Sciatic nerve (tissue), 2 donors: ENCODE data around the gene DUSP22. TPM values are rescaled to one million over a fixed set of nuclear protein-coding genes. Genes with fewer than 3 reads are reported as not detected.

ENCODE experiments used
- ATAC-seq: fragments of 200-7000 bp; cut with Tn5 transposase; one replicate; pipeline ENCODE4 v1.9.1; 2020; ENCODE audit warnings: mild to moderate bottlenecking, moderate library complexity
- DNase-seq: peaks from one replicate; pipeline ENCODE4 v3.0.0-alpha.2; 2020; ENCODE audit warnings: low spot score
- intact Hi-C: fragments of 100-400 bp; cut with DNase I; formaldehyde crosslinking; loops from one replicate; pipeline ENCODE4 v1.14.2; 2022
- total RNA-seq: library from RNA; stranded (reverse); fragmentation: NEBNext Ultra II Directional; extraction: Animal tissue kit (Norgen Biotek cat#: 25700); gene quantifications from one replicate; pipeline ENCODE4 v1.2.1, GENCODE V29; 2021
- donor health status: DM: no; HTN: no; CAD: no.
- donor health status: DM: no; HTN: no; CAD: no.

DUSP22 gene
- total RNA-seq, 1 donor from 2014 or later = 62.2 TPM

GRCh38 chr6:354631-355280 is 62.5 kb downstream of the DUSP22 start:
- DNase-seq (peak; percentile 60), ATAC-seq (no peak)
- intact Hi-C loops = no loop called here

- ATAC-seq = no peak
- peak; percentile 57 for DNase-seq
- intact Hi-C loops = no loop called here
These were observed 63.3 kb downstream of the DUSP22 start for GRCh38 chr6:355373-356208.

- intact Hi-C loops = no loop called here
- DNase-seq (peak; percentile 72), ATAC-seq (no peak)
These were observed 64.6 kb downstream of the DUSP22 start for GRCh38 chr6:356828-357251.

GRCh38 chr6:357261-357790 is 65.0 kb downstream of the DUSP22 start:
- DNase-seq (no peak), ATAC-seq (no peak)
- intact Hi-C loops = no loop called here

- DNase-seq = no peak
- intact Hi-C loops = no loop called here
- no peak for ATAC-seq
These were observed 65.6 kb downstream of the DUSP22 start for GRCh38 chr6:357791-358341.

GRCh38 chr6:358432-358831 is 66.1 kb downstream of the DUSP22 start:
- DNase-seq = no peak
- peak; percentile 9 for ATAC-seq
- intact Hi-C loops = no loop called here

GRCh38 chr6:358847-359246 is 66.6 kb downstream of the DUSP22 start:
- ATAC-seq (no peak), DNase-seq (no peak)
- intact Hi-C loops = no loop called here

- DNase-seq (peak; percentile 66), ATAC-seq (no peak)
- intact Hi-C loops = no loop called here
These were observed 67.2 kb downstream of the DUSP22 start for GRCh38 chr6:359261-360035.

- no peak for DNase-seq
- ATAC-seq = no peak
- intact Hi-C loops = no loop called here
These were observed 68.1 kb downstream of the DUSP22 start for GRCh38 chr6:360349-360748.

GRCh38 chr6:360764-361373 is 68.6 kb downstream of the DUSP22 start:
- ATAC-seq (no peak), DNase-seq (no peak)
- intact Hi-C loops = no loop called here

- ATAC-seq = no peak
- no peak for DNase-seq
- intact Hi-C loops = no loop called here
These were observed 69.3 kb downstream of the DUSP22 start for GRCh38 chr6:361411-362132.

GRCh38 chr6:362231-362923 is 70.1 kb downstream of the DUSP22 start:
- DNase-seq = no peak
- intact Hi-C loops = no loop called here
- ATAC-seq = no peak

- no peak for DNase-seq
- intact Hi-C loops = no loop called here
- no peak for ATAC-seq
These were observed 70.6 kb downstream of the DUSP22 start for GRCh38 chr6:362924-363249.

GRCh38 chr6:363291-363690 is 71.0 kb downstream of the DUSP22 start:
- no peak for ATAC-seq
- no peak for DNase-seq
- intact Hi-C loops = no loop called here

GRCh38 chr6:363909-364308 is 71.6 kb downstream of the DUSP22 start:
- intact Hi-C loops = no loop called here
- DNase-seq (no peak), ATAC-seq (no peak)

GRCh38 chr6:364609-365540 is 72.6 kb downstream of the DUSP22 start:
- intact Hi-C loops = no loop called here
- no peak for DNase-seq
- ATAC-seq = peak; percentile 30

- ATAC-seq = no peak
- no peak for DNase-seq
- intact Hi-C loops = no loop called here
These were observed 73.5 kb downstream of the DUSP22 start for GRCh38 chr6:365835-366234.
